A549 (cell line): ENCODE measurements around the gene LHB.
"Not testable (repeated sequence)": the region's sequence is repeated elsewhere in the genome, so short reads cannot be mapped to it uniquely, and the experiment has no call there.

Source experiments
- CTCF ChIP-seq: fragments of >200 bp; sonication (Bioruptor Twin); formaldehyde crosslinking; IDR thresholded peaks from 3 replicates; pipeline ENCODE4 v1.5.1; 2016
- EP300 ChIP-seq, 2 experiments: fragments of >200 bp; sonication (Bioruptor Twin); formaldehyde crosslinking; IDR thresholded peaks; 2 replicates in 1 of 2; 3 replicates in 1 of 2; pipeline ENCODE4 v1.6.1; 2016 to 2017
- FOXS1 ChIP-seq: fragments of 250-450 bp; sonication (Bioruptor Pico); IDR thresholded peaks from 2 replicates; pipeline ENCODE4 v1.5.0; 2020; ENCODE audit warnings: mild to moderate bottlenecking, moderate library complexity
- HOXB13 ChIP-seq: fragments of 250-450 bp; sonication (Bioruptor Pico); IDR thresholded peaks from 2 replicates; pipeline ENCODE4 v1.5.0; 2020; ENCODE audit warnings: low read depth, mild to moderate bottlenecking, moderate library complexity
- KDM1A ChIP-seq: fragments of 200-600 bp; sonication (generic); IDR thresholded peaks from 2 replicates; pipeline ENCODE4 v1.6.1; 2016; ENCODE audit warnings: low read depth, mild to moderate bottlenecking
- MAFK ChIP-seq: fragments of 450-650 bp; IDR thresholded peaks from 2 replicates; pipeline ENCODE4 v1.6.1; 2014; ENCODE audit not compliant: partially characterized antibody
- RAD21 ChIP-seq, 2 experiments: fragments of >200 bp in 1 of 2; sonication (Bioruptor Twin) in 1 of 2; formaldehyde crosslinking in 1 of 2; IDR thresholded peaks in 1 of 2; conservative IDR thresholded peaks in 1 of 2; 2 replicates in 1 of 2; 3 replicates in 1 of 2; pipeline ENCODE4 v1.6.1; 2012 to 2018; ENCODE audit warnings: inconsistent platforms in 1 of 2
- TF ChIP-seq, protein P1 (sequence below): IDR thresholded peaks from 2 replicates; pipeline ENCODE4 v1.6.1; 2012

DNA sequence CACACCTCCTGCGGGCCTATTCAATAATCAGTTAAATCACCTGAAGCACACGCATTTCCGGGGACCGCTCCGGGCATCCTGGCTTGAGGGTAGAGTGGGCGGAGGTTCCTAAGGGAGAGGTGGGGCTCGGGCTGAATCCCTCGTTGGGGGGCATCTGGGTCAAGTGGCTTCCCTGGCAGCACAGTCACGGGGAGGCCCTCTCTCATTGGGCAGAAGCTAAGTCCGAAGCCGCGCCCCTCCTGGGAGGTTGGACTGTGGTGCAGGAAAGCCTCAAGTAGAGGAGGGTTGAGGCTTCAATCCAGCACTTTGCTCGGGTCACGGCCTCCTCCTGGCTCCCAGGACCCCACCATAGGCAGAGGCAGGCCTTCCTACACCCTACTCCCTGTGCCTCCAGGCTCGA, 26.7 kb upstream of the LHB start, which contains the start of gene CGB5:
- not testable (repeated sequence) for TF ChIP-seq CTCF; RAD21 (conservative IDR thresholded peaks at IDR 0.05 in 1 of 2, IDR thresholded peaks at IDR 0.05 in 1 of 2); KDM1A; MAFK; HOXB13 (CRISPR knock-in tag); FOXS1 (CRISPR knock-in tag); EP300 (IDR thresholded peaks at IDR 0.05)
- TF ChIP-seq, protein P1, sequence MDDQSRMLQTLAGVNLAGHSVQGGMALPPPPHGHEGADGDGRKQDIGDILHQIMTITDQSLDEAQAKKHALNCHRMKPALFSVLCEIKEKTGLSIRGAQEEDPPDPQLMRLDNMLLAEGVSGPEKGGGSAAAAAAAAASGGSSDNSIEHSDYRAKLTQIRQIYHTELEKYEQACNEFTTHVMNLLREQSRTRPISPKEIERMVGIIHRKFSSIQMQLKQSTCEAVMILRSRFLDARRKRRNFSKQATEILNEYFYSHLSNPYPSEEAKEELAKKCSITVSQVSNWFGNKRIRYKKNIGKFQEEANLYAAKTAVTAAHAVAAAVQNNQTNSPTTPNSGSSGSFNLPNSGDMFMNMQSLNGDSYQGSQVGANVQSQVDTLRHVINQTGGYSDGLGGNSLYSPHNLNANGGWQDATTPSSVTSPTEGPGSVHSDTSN, result not testable (repeated sequence)
